ENCODE data around the gene UBE2D2. TPM values are rescaled to one million over a fixed set of nuclear protein-coding genes. Genes with fewer than 3 reads are reported as not detected.

Gene UBE2D2
- total RNA-seq, 1 experiment from 2014 or later, result 75.7 TPM

DNA sequence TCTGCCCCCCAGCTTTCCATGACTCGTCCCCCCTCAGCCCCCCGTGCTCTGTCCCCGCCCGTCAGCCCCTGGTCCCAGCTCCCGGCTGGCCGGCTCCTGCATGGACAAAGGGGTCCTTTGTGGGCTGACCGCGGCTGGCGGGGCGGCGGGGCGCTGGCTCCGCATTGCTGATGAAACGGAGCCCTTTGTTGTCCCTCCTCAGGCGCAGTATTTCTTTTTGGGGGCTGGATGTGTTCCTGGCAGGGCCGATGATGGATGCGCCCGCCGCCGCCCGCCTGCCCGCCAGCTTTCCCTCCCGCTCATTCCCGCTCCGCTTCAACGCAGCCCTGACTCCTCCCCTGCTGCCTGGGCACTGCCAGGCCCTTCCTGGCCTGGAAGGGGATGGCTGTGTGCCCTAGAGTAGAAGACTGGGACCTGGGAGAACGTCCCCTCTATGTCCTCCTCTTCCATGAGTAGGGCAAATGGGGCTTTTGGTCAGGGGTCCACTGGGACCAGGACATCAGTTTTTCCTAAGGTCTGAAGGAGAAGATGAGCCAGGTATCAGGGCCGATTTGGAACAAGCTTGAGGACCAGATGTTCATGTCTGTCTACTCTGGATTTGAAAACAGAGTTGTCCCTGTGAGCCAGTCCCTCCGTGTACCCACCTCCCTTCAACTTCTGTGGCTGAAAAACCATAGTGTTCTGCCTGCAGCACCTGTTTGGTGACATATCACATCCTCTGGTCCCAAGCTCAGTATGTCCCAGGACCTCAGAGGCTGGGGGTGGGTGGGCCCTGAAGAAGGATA lies 116.0 kb downstream of the UBE2D2 start:
- no peak for DNase-seq (ENCODE audit: low read depth)

Other genes starting within 250 kb of the UBE2D2 start
- gene PAIP2, start 219.5 kb upstream of the UBE2D2 start, total RNA-seq (2014; rRNA removed; shearing (Covaris generic)), result 34.9 and 45.4 TPM in 2 replicates
- not detected in 2 replicates for gene SLC23A1, start 178.0 kb upstream of the UBE2D2 start, total RNA-seq (2014; rRNA removed; shearing (Covaris generic))
- gene MZB1, start 171.4 kb upstream of the UBE2D2 start, total RNA-seq (2014; rRNA removed; shearing (Covaris generic)), result not detected in 2 replicates
- 0.10 and 0.12 TPM in 2 replicates for gene PROB1, start 166.2 kb upstream of the UBE2D2 start, total RNA-seq (2014; rRNA removed; shearing (Covaris generic))
- 4.7 and 6.1 TPM in 2 replicates for gene SPATA24, start 157.2 kb upstream of the UBE2D2 start, total RNA-seq (2014; rRNA removed; shearing (Covaris generic))
- gene DNAJC18, start 121.8 kb upstream of the UBE2D2 start, total RNA-seq (2014; rRNA removed; shearing (Covaris generic)), result 8.7 and 10.3 TPM in 2 replicates
- gene ECSCR, start 98.6 kb upstream of the UBE2D2 start, total RNA-seq (2014; rRNA removed; shearing (Covaris generic)), result 0.29 and 0.60 TPM in 2 replicates
- gene SMIM33, start 90.3 kb upstream of the UBE2D2 start, total RNA-seq (2014; rRNA removed; shearing (Covaris generic)), result not detected in 2 replicates
- 9.7 and 10.4 TPM in 2 replicates for gene STING1, start 78.6 kb upstream of the UBE2D2 start, total RNA-seq (2014; rRNA removed; shearing (Covaris generic))
- gene CXXC5, start 87.0 kb downstream of the UBE2D2 start, total RNA-seq (2014; rRNA removed; shearing (Covaris generic)), result 39.8 and 43.0 TPM in 2 replicates
- gene PSD2, start 234.5 kb downstream of the UBE2D2 start, total RNA-seq (2014; rRNA removed; shearing (Covaris generic)), result not detected in 2 replicates